Gastroesophageal sphincter (tissue), 4 donors: ENCODE results near the gene RPAP2. TPM values are rescaled to one million over a fixed set of nuclear protein-coding genes. Genes with fewer than 3 reads are reported as not detected.

Source experiments
- ATAC-seq: fragments of 150-250 bp; one replicate; pipeline ENCODE4 v1.9.1; 2016; ENCODE audit warnings: mild to moderate bottlenecking, moderate library complexity
- H3K27ac ChIP-seq, 4 donors: fragments of 200-600 bp; sonication (generic) in 3 of 4; 1 replicate in 3 of 4; 2 replicates in 1 of 4; pipeline ENCODE4 v1.5.1; 2016 to 2019
- H3K27me3 ChIP-seq: fragments of 200-600 bp; sonication (generic); one replicate; pipeline ENCODE4 v1.5.1; 2019
- H3K36me3 ChIP-seq, 2 donors: fragments of 200-600 bp; sonication (generic); one replicate each; pipeline ENCODE4 v1.5.1; 2019; ENCODE audit warnings: control low read depth in 1 of 2
- H3K4me1 ChIP-seq, 3 donors: fragments of 200-600 bp; sonication (generic); 1 replicate in 2 of 3; 2 replicates in 1 of 3; pipeline ENCODE4 v1.5.1; 2016 to 2019; ENCODE audit warnings: control low read depth in 2 of 3
- H3K4me3 ChIP-seq, 2 donors: fragments of 200-600 bp; sonication (generic); one replicate each; pipeline ENCODE4 v1.5.1; 2019; ENCODE audit warnings: mild to moderate bottlenecking in 1 of 2, moderate library complexity in 1 of 2
- H3K9me3 ChIP-seq, 3 donors: fragments of 200-600 bp; sonication (generic); one replicate each; pipeline ENCODE4 v1.5.1; 2017 to 2019; ENCODE audit warnings: control low read depth in 2 of 3
- CTCF ChIP-seq, 4 experiments: fragments of 200-600 bp in 2 of 4; fragments of 450-650 bp in 2 of 4; sonication (generic) in 1 of 4; IDR thresholded peaks; one replicate each; pipeline ENCODE4 v1.5.1; 2017 to 2019; ENCODE audit warnings: antibody characterized with exemption in 4 of 4, mild to moderate bottlenecking in 2 of 4, moderate library complexity in 2 of 4
- EP300 ChIP-seq: sonication (generic); formaldehyde crosslinking; IDR thresholded peaks from one replicate; pipeline ENCODE4 v1.6.1; 2017; ENCODE audit warnings: antibody characterized with exemption, mild to moderate bottlenecking
- POLR2A ChIP-seq, 2 donors: fragments of 450-650 bp; IDR thresholded peaks; one replicate each; pipeline ENCODE4 v1.6.1; 2017; ENCODE audit warnings: antibody characterized with exemption in 2 of 2, mild to moderate bottlenecking in 2 of 2, moderate library complexity in 1 of 2
- POLR2AphosphoS5 ChIP-seq: sonication (generic); formaldehyde crosslinking; IDR thresholded peaks from one replicate; pipeline ENCODE4 v1.6.1; 2017; ENCODE audit warnings: antibody characterized with exemption
- WGBS, 2 donors: methylation state at CpG; one replicate each; pipeline ENCODE4 v1.1.5; 2018; ENCODE audit warnings: low coverage in 1 of 2; 5-methylcytosine and 5-hydroxymethylcytosine counted together
- total RNA-seq, 4 donors: library from RNA; depleted of rRNA; stranded (reverse); fragments of >200 nt; gene quantifications; one replicate each; pipeline ENCODE4 v1.1.0, GENCODE V29; 2016

The RPAP2 gene
- total RNA-seq, 4 donors from 2014 or later = 16.8 to 31.8 (median 18.8) TPM

- ATAC-seq = no peak
- Histone ChIP-seq H3K27ac (no peak overlapping the region), H3K27me3 (no peaks in the 10 kb centered on the region), H3K4me1 (no peaks in the 10 kb centered on the region), H3K9me3 (no peaks in the 10 kb centered on the region), H3K36me3 (peaks cover 0 to 64% of the 10 kb centered on the region in 2 donors), H3K4me3 (no peak overlapping the region)
- WGBS, 2 donors = 100% methylated on average over 1 of the region's 1 CpG
- TF ChIP-seq POLR2AphosphoS5 (no peak), EP300 (no peak), CTCF (IDR thresholded peaks at IDR 0.05) (no peak), POLR2A (IDR thresholded peaks at IDR 0.05) (no peak)
Observed at GRCh38 chr1:92314024-92314423, 15.2 kb downstream of the RPAP2 start.

- 84 to 86% methylated on average over 6 of the region's 6 CpGs for whole genome bisulfite sequencing, 2 donors
- Histone ChIP-seq H3K27ac (no peak overlapping the region), H3K4me1 (no peaks in the 10 kb centered on the region), H3K4me3 (no peak overlapping the region), H3K36me3 (peaks cover 0 to 69% of the 10 kb centered on the region in 2 donors), H3K27me3 (no peaks in the 10 kb centered on the region), H3K9me3 (no peaks in the 10 kb centered on the region)
- no peak for ATAC-seq
- TF ChIP-seq EP300 (no peak), CTCF (IDR thresholded peaks at IDR 0.05) (no peak), POLR2A (IDR thresholded peaks at IDR 0.05) (no peak), POLR2AphosphoS5 (no peak)
Observed at GRCh38 chr1:92315766-92316599, 17.1 kb downstream of the RPAP2 start.

- no peak for TF ChIP-seq POLR2A (IDR thresholded peaks at IDR 0.05)
- no peak for TF ChIP-seq EP300
- TF ChIP-seq CTCF (IDR thresholded peaks at IDR 0.05) = no peak
- no peak for TF ChIP-seq POLR2AphosphoS5
- no peak for ATAC-seq
- Histone ChIP-seq H3K36me3 (peaks cover 0 to 58% of the 10 kb centered on the region in 2 donors), H3K9me3 (no peaks in the 10 kb centered on the region), H3K27me3 (no peaks in the 10 kb centered on the region), H3K27ac (no peak overlapping the region), H3K4me1 (no peaks in the 10 kb centered on the region), H3K4me3 (no peak overlapping the region)
- 80 to 84% methylated on average over 3 of the region's 3 CpGs for WGBS, 2 donors
Observed at GRCh38 chr1:92317836-92318493, 19.1 kb downstream of the RPAP2 start.

GRCh38 chr1:92323473-92324453, 24.9 kb downstream of the RPAP2 start:
- H3K36me3 ChIP-seq = peaks cover 0 to 80% of the 10 kb centered on the region in 2 donors
- 92 to 100% methylated on average over 4 to 7 of the region's 7 CpGs for WGBS, 2 donors
- no peak overlapping the region for H3K27ac ChIP-seq
- H3K4me1 ChIP-seq = no peaks in the 10 kb centered on the region
- H3K9me3 ChIP-seq = peaks cover 0 to 29% (median 4%) of the 10 kb centered on the region in 3 donors
- no peak for TF ChIP-seq EP300
- TF ChIP-seq CTCF (IDR thresholded peaks at IDR 0.05) = no peak
- TF ChIP-seq POLR2AphosphoS5 = no peak
- no peak for TF ChIP-seq POLR2A (IDR thresholded peaks at IDR 0.05)
- ATAC-seq = no peak
- no peaks in the 10 kb centered on the region for H3K27me3 ChIP-seq
- H3K4me3 ChIP-seq = no peak overlapping the region
